GM19397 (cell line): ENCODE data around the gene ZBTB16.

Source experiments
- ATAC-seq: cut with Tn5 transposase; IDR thresholded peaks from one replicate; pipeline ENCODE4 v1.9.1; 2021; ENCODE audit warnings: mild to moderate bottlenecking, moderate library complexity; ENCODE audit not compliant: unreplicated experiment

Gene ZBTB16

GRCh38 chr11:114082767-114083181, 23.3 kb downstream of the ZBTB16 start:
- no peak for ATAC-seq

GRCh38 chr11:114083391-114084252, 24.1 kb downstream of the ZBTB16 start:
- no peak for ATAC-seq

DNA sequence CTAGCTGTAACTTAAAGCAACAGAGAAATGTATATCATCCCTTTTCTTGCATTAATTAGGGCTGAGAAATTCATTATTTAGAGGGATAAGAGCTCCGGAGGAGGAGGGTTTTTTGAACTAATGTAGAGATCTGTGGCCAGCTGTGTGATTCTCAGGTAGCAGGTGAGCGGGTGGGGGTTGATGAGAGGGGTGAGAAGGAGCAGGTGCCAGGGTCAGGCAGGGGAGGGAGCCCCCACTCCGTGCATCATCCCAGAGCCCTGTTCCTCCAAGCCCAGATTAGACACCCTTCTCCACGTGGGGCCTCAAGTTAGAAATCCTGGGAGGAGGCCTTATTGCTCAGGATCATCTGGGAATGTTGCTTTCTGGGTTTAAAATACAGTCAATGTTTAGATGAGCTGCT, 24.9 kb downstream of the ZBTB16 start:
- ATAC-seq: no peak

DNA sequence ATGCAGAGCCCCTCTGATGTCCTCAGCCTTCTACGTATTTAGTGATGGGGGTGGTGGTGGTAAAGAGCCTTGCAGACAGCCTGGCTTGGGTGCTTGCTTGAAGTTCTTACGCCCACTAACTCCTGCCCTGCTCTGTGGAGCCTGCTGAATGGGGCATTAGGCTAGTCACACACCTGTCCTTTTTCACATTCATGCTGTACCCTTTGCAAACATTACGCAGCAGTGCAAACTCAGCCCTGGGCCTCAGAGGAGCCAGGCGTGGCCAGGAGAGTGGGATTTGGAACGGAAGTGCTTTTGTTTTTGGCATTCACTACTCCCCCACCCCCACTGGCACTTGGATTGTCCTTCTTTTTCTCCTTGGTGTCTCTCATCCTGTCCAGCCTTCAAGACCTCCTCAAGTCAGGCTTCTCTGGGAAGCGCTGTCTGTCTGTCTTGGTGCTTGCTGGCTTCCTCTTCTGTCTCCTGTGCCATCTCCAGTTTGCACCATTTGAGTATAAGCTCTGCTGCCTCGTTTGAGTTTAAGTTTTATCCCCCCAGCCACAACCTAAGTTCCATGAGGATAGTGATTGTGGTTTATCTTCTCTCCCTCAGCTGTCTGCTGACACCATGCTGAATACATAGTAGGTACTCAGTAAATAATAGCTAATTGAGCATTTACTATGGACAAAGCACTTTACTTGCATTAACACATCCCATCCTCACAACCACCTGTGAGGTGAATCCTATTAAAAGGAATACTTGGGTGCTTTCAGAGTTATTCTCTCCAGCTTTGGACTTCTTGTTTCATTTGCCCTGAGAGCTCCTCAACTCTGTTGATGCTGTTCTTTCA, 26.7 kb downstream of the ZBTB16 start:
- no peak for ATAC-seq

DNA sequence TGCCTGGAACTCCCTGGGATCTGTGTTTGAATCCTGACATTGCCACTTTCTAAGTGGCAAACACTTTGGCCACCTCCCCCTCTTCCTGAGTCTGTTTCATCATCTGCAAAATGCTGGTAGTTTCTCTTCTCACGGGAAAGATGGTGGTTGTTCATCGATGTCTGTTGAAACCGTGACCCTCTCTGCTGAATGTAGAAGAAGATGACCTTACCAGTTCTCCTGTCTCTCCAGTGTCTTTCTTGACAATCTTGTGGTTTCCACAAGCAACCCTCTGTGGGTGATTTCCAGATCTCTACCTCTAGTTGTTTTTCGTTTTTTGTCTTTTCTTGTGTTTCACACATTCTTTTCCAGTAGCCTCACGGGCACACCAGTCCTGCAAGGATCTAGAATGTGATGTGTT, 27.5 kb downstream of the ZBTB16 start:
- ATAC-seq: no peak

DNA sequence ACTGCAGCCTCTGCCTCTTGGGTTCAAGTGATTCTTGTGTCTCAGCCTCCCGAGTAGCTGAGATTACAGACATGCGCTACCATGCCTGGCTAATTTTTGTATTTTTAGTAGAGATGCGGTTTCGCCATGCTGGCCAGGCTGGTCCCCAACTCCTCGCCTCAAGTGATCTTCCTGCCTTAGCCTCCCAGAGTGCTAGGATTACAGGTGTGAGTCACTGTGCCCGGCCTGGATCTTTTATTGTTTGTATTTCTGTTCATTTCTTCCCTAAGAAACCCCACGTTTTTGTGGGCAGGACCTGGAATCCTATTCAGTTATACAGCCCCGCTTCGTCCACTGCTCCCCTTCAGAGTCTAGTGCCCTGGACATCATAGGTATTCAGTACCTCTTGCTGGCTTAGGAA, 28.7 kb downstream of the ZBTB16 start:
- ATAC-seq: no peak

DNA sequence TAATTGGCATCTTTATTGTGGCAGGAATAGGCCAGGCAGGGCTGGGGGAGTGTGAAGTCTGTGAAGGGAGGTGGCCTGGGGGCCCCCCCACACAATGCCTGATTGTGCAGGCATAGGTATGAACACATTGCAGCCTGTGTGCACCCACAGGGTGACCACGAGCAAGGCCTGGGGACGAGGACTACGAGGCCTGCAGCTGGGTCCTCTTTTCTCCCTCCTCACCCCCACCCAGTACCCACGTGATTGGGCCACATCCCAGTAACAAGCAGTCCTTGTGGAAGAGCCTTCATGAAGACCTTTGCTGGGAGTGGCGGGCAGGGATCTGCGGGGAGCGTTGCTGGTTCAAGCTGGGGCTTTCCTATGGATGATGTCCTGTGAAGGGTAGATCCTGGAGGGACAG, 29.3 kb downstream of the ZBTB16 start:
- no peak for ATAC-seq

GRCh38 chr11:114089748-114090147, 30.2 kb downstream of the ZBTB16 start:
- ATAC-seq: no peak

GRCh38 chr11:114090225-114090910, 30.9 kb downstream of the ZBTB16 start:
- no peak for ATAC-seq

DNA sequence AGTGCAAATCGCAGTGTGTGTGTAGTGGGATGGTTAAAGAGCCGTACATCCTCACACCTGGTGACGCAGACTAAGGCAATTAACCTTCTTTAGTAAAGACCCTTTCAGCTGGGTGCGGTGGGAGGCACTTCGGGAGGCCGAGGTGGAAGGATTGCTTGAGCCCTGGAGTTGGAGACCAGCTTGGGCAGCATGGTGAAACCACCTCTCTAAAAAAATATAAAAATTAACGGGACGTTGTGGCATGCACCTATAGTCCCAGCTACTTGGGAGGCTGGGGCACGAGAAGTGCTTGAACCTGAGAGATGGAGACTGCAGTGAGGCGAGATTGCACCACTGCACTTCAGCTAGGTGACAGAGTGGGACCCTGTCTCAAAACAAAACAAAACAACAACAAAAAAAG, 31.5 kb downstream of the ZBTB16 start:
- ATAC-seq: no peak

DNA sequence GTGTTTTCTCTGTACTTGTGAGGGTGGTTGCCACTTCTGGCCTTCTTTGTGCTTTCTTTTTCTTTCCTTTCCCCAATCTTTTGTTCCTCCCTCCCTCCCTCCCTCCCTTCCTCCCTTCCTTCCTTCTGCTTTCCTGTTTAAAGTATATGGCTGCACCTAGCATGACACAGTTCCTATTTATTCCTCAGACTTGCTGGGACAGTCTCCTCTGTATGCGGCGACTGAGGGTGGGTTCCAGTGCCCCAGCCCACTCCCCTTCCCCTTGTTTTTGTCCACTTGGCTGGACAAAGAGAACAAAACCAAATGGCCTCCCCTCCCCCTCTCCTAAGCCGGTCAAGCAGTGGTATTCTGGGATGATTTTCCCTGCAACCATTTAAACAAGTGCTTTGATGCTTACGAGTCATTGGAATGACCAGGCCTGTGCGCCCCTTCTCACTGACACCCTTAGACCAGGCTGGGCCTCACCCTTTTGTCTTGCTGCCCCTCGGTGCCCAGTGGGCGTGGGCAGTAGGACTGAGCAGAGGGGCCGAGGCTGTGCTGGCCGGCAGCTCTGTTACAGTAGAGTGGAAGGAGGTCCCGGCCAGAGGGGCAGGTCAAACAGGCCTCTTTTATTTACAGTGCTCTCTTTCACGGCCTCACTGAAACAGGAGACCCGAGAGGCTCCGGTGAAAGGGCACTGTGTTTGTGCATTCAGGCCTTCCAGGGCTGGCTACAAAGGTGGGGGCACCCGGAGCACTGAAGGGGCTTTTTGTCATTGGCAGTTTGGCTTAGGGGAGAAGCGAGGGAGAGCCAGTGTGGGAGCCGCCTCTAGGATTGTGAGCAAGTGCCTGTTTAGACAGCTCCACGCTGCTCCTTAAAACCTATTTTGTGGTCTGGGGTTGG, 32.2 kb downstream of the ZBTB16 start:
- ATAC-seq: no peak

GRCh38 chr11:114092478-114092877, 33.0 kb downstream of the ZBTB16 start:
- ATAC-seq: no peak

GRCh38 chr11:114092953-114093352, 33.4 kb downstream of the ZBTB16 start:
- ATAC-seq: no peak

DNA sequence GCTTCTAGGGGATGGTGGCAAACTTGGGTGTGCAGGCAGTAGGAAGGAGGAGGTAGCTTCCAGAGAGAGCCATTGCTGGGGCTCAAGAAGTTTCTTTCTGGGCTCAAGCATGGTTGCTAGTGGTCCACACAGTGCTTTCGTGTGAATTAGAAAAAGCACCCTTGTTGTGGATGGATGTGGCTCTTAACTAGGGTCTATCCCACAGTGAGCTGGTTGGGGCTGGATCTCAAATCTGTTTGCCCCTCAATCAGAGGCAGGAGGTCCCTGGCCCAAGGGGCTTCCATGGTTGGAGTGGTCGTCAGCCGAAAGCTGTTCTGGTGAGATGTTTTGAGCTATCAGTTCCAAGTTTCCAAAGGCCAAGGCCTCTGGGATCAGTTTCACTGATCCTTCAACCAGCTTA, 35.0 kb downstream of the ZBTB16 start:
- no peak for ATAC-seq

- no peak for ATAC-seq
Observed at GRCh38 chr11:114095899-114096298, 36.4 kb downstream of the ZBTB16 start.

DNA sequence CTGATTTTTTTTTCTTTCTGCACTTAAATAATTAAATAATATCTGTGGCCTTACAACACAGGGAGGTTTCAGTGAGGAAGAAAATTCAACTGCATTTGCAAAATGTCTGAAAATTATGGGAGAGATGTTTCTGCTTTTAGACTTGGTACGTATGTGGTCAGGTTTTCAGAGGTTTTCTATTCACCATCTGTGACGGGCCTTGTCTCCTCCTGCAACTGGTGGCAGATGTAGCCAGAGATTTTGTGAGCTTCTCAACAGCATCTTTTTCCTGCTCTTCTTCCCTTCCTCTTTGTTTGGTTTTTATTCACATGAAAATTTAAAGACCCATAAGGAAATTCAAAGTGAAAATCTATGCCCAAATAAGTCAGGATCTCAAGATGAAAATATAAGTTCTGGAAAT, 38.3 kb downstream of the ZBTB16 start:
- ATAC-seq: no peak

GRCh38 chr11:114098927-114099326, 39.4 kb downstream of the ZBTB16 start:
- no peak for ATAC-seq

GRCh38 chr11:114099392-114100178, 40.1 kb downstream of the ZBTB16 start:
- ATAC-seq: no peak

DNA sequence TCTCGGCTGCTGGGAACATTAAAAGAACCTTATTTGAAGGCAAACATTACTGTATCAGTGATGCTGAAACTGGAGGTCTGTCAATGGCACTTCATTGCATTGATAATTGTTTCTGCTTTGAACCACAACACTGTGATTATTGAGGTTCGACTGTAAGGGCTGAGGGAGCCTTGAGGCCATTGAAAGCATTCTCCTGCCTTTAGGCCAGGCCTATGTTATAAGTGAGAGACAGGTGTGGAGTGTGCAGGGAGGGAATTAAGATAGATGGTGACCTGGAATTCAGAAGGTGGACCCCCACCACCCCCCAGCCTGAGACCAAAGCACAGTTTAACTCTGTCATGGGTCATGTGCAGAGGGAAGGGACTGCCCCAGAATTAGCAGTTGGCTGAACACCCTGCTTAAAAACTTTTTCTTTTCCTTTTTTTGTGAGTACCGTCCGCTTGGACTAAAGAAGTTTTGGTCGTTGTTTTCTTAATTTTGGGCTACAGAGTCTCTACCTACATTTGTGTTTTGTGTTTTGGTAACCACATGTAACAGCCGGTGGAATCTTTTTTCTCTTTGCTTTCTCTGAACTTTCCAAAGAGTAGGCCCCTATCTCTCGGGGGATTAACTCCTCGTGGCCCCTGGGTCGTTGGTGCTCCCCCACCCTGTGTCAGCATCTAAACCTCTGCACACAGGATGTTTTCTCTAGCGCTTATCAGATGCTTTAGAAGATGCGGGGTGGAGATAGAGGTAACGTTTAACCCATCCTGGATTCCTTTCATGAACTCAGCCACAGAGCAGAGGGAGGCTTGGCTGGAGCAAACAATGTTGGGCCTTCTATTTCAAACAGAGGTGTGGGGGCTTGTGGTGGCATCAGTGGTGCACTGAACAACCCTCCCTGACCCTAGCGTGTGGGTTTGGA, 43.7 kb downstream of the ZBTB16 start:
- no peak for ATAC-seq
